Measurements from ENCODE around the gene MAPK8IP1. TPM values are rescaled to one million over a fixed set of nuclear protein-coding genes. Genes with fewer than 3 reads are reported as not detected.

Gene MAPK8IP1
- total RNA-seq, 1 donor from 2014 or later, result 18.8 TPM

DNA sequence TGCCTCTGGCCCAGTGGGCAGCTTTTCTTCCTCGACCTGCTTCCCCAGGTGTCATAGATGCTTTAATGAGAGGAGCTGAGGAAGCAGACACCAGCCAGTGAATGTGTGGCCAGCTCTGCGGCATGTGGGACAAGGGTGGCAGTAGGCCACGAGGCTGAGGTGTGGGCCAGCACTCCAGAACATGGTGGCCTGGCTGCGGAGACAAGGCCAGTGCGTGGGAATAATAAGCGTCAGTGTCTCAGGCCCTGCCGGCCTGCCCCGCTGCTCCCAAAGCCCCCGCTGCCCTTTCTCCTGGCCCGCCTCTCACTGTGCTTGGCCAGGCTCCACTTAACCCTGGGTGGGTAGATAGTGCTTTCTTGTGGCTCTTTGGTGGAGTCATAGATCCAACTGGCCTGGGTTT is 2.1 kb downstream of the MAPK8IP1 start:
- H3K27ac ChIP-seq (ENCODE audit: low read depth, low read length), result no peak overlapping the region
- H3K36me3 ChIP-seq (ENCODE audit: control insufficient read depth in 3 of 3, insufficient read depth in 3 of 3, low read length in 3 of 3), result peaks cover 1 to 4% (median 2%) of the 10 kb centered on the region in 3 donors
- H3K27me3 ChIP-seq (ENCODE audit: control insufficient read depth in 3 of 3, insufficient read depth in 3 of 3, low read length in 3 of 3), result no peaks in the 10 kb centered on the region
- H3K9ac ChIP-seq (ENCODE audit: low read depth in 1 of 3, low read length in 3 of 3), result no peak overlapping the region
- no peak overlapping the region for H3K4me3 ChIP-seq (ENCODE audit: low read length in 3 of 3)
- H3K9me3 ChIP-seq (ENCODE audit: control insufficient read depth in 3 of 3, low read length in 3 of 3), result no peaks in the 10 kb centered on the region
- peaks cover 3 to 5% (median 5%) of the 10 kb centered on the region in 3 donors for H3K4me1 ChIP-seq (ENCODE audit: control insufficient read depth in 3 of 3, insufficient read depth in 3 of 3, low read length in 3 of 3)

DNA sequence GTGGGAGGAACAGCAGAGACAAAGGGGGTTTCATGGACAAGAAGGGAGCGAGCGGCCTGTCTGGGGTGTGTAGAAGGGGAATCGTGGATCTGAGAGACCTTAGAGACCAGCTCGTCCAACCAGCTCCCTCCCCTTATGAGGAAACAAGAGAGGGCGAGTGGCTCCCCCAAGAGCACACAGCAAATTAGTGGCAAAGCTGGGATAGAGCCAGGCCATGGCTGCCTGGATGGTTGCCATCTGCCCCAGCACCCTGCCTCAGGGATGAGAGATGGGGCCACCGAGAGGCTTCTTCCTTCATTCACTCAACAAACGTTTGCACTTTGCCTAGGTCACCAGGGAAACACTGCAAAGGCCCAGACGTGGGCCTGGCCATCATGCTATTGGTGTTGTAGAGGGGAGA is 4.1 kb downstream of the MAPK8IP1 start:
- Histone ChIP-seq H3K4me1 (ENCODE audit: control insufficient read depth in 3 of 3, insufficient read depth in 3 of 3, low read length in 3 of 3) (peaks cover 3 to 5% (median 5%) of the 10 kb centered on the region in 3 donors), H3K27ac (ENCODE audit: low read depth, low read length) (no peak overlapping the region), H3K27me3 (ENCODE audit: control insufficient read depth in 3 of 3, insufficient read depth in 3 of 3, low read length in 3 of 3) (peaks cover 0 to 2% (median 0%) of the 10 kb centered on the region in 3 donors), H3K9ac (ENCODE audit: low read depth in 1 of 3, low read length in 3 of 3) (no peak overlapping the region), H3K4me3 (ENCODE audit: low read length in 3 of 3) (no peak overlapping the region), H3K9me3 (ENCODE audit: control insufficient read depth in 3 of 3, low read length in 3 of 3) (no peaks in the 10 kb centered on the region), H3K36me3 (ENCODE audit: control insufficient read depth in 3 of 3, insufficient read depth in 3 of 3, low read length in 3 of 3) (no peaks in the 10 kb centered on the region)

DNA sequence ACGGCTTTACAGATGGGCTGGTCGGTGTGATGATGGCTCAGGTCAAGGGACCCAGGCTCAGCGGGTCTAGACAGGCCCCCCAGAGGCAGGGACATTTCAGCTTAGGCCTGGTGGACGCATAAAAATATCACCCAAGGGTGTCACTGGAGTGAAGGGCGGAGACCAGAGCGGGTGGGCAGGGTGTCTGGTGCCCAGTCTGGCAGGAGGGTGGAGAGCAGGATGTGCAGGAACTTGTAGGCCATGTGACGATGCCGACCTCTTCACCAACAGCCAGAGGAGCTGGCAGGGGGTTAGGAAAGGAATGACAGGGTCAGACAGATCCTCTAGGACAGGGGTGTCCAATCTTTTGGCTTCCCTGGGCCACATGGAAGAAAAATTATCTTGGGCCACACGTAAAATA is 4.5 kb downstream of the MAPK8IP1 start:
- Histone ChIP-seq H3K4me1 (ENCODE audit: control insufficient read depth in 3 of 3, insufficient read depth in 3 of 3, low read length in 3 of 3) (peaks cover 3% of the 10 kb centered on the region in 3 donors), H3K9ac (ENCODE audit: low read depth in 1 of 3, low read length in 3 of 3) (no peak overlapping the region), H3K4me3 (ENCODE audit: low read length in 3 of 3) (no peak overlapping the region), H3K27me3 (ENCODE audit: control insufficient read depth in 3 of 3, insufficient read depth in 3 of 3, low read length in 3 of 3) (peaks cover 0 to 2% (median 0%) of the 10 kb centered on the region in 3 donors), H3K36me3 (ENCODE audit: control insufficient read depth in 3 of 3, insufficient read depth in 3 of 3, low read length in 3 of 3) (no peaks in the 10 kb centered on the region), H3K9me3 (ENCODE audit: control insufficient read depth in 3 of 3, low read length in 3 of 3) (no peaks in the 10 kb centered on the region), H3K27ac (ENCODE audit: low read depth, low read length) (no peak overlapping the region)

DNA sequence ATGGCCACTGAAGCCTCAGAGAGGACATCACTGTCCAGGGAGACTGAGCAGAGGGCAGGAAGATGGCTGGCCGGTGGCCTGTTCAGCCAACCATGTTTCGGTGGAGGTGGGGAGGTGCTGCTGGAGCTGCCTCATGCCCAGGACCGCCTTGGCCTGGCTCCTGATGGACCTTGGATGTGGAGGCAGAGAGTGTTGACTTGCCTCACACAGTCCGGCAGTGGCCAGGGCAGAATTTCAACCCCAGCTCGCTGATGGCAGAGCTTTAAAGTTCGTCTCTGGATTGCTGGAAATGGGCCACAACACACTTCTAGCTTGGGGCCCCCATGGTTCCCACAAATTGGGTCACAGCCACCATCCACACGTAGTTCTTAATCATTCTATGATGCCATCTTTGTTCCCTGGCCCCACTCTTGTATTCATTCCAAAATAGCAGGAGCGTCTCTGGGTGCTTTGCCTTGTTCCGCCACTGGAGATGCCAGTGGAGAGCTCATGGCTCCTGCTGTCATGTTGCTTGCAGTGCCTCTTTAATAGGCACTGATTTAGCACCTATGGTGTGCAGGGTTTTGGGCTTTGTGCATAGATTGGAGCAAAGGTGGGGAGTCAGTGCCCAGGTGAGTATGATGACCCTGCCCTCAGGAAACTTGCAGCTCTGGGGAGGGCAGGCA is 5.6 kb downstream of the MAPK8IP1 start:
- H3K27me3 ChIP-seq (ENCODE audit: control insufficient read depth in 3 of 3, insufficient read depth in 3 of 3, low read length in 3 of 3), result peaks cover 0 to 2% (median 0%) of the 10 kb centered on the region in 3 donors
- H3K36me3 ChIP-seq (ENCODE audit: control insufficient read depth in 3 of 3, insufficient read depth in 3 of 3, low read length in 3 of 3), result no peaks in the 10 kb centered on the region
- H3K9me3 ChIP-seq (ENCODE audit: control insufficient read depth in 3 of 3, low read length in 3 of 3), result no peaks in the 10 kb centered on the region
- H3K4me1 ChIP-seq (ENCODE audit: control insufficient read depth in 3 of 3, insufficient read depth in 3 of 3, low read length in 3 of 3), result peaks cover 0 to 3% (median 1%) of the 10 kb centered on the region in 3 donors
- H3K27ac ChIP-seq (ENCODE audit: low read depth, low read length), result no peak overlapping the region
- H3K4me3 ChIP-seq (ENCODE audit: low read length in 3 of 3), result no peak overlapping the region
- H3K9ac ChIP-seq (ENCODE audit: low read depth in 1 of 3, low read length in 3 of 3), result no peak overlapping the region

DNA sequence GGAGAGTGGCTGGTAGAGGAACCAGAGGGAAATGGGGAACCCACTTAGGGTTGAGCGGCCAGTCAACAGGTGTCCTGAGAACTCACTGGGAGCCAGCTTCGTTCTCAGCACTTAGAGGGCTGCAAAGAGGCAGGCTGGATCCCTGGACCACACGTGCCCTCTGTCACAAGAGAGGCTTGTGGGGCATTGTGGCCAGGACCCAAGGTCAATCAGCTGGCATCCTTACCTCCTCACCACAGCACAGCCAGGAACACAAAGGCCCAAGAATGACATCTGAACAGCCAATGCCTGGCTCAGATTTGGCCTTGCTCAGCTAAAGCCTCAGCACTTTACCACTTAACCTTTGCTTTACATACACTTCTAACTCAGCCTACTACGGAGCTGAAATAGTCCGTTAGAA is 7.4 kb downstream of the MAPK8IP1 start:
- Histone ChIP-seq H3K27ac (ENCODE audit: low read depth, low read length) (no peak overlapping the region), H3K27me3 (ENCODE audit: control insufficient read depth in 3 of 3, insufficient read depth in 3 of 3, low read length in 3 of 3) (peaks cover 5 to 11% (median 8%) of the 10 kb centered on the region in 3 donors), H3K4me3 (ENCODE audit: low read length in 3 of 3) (no peak overlapping the region), H3K4me1 (ENCODE audit: control insufficient read depth in 3 of 3, insufficient read depth in 3 of 3, low read length in 3 of 3) (peaks cover 5 to 14% (median 10%) of the 10 kb centered on the region in 3 donors), H3K9ac (ENCODE audit: low read depth in 1 of 3, low read length in 3 of 3) (no peak overlapping the region), H3K9me3 (ENCODE audit: control insufficient read depth in 3 of 3, low read length in 3 of 3) (no peaks in the 10 kb centered on the region), H3K36me3 (ENCODE audit: control insufficient read depth in 3 of 3, insufficient read depth in 3 of 3, low read length in 3 of 3) (no peaks in the 10 kb centered on the region)

DNA sequence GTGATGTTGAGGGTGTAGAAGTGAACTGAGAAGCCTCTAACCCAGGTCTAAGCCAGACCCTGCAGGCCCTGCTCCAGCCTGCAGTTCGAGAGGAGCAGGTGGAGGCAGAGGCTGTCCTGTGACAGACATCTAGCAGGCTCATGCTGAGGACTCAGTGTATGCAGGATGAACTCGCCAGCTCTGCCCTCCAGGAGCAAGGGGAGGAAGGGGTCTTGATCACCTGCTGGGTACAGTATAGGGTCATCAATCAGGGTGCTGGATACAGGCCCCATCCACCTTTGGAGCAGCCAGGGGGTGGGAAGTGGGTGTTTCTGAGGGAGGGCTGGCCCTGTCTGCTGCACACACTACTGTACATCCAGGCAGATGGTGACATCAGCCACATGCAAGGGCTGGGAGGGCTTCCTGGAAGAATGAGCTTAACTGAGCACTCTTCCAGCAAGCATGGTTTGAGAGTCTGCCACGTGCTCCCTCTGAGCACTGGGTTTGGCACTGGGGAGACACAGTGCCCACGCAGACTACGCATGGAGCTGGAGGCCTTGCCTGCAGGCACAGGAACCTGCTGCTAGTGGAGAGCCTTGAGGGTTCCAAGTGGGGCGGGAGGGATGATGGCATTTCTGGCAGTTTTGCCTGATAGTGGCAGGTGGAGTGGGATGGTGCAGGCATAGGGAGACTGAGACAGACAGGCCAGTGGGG is 9.2 kb downstream of the MAPK8IP1 start:
- Histone ChIP-seq H3K9ac (ENCODE audit: low read depth in 1 of 3, low read length in 3 of 3) (no peak overlapping the region), H3K27me3 (ENCODE audit: control insufficient read depth in 3 of 3, insufficient read depth in 3 of 3, low read length in 3 of 3) (peaks cover 20 to 26% (median 22%) of the 10 kb centered on the region in 3 donors), H3K27ac (ENCODE audit: low read depth, low read length) (no peak overlapping the region), H3K9me3 (ENCODE audit: control insufficient read depth in 3 of 3, low read length in 3 of 3) (no peaks in the 10 kb centered on the region), H3K4me3 (ENCODE audit: low read length in 3 of 3) (no peak overlapping the region), H3K4me1 (ENCODE audit: control insufficient read depth in 3 of 3, insufficient read depth in 3 of 3, low read length in 3 of 3) (peaks cover 12 to 20% (median 20%) of the 10 kb centered on the region in 3 donors), H3K36me3 (ENCODE audit: control insufficient read depth in 3 of 3, insufficient read depth in 3 of 3, low read length in 3 of 3) (no peaks in the 10 kb centered on the region)

DNA sequence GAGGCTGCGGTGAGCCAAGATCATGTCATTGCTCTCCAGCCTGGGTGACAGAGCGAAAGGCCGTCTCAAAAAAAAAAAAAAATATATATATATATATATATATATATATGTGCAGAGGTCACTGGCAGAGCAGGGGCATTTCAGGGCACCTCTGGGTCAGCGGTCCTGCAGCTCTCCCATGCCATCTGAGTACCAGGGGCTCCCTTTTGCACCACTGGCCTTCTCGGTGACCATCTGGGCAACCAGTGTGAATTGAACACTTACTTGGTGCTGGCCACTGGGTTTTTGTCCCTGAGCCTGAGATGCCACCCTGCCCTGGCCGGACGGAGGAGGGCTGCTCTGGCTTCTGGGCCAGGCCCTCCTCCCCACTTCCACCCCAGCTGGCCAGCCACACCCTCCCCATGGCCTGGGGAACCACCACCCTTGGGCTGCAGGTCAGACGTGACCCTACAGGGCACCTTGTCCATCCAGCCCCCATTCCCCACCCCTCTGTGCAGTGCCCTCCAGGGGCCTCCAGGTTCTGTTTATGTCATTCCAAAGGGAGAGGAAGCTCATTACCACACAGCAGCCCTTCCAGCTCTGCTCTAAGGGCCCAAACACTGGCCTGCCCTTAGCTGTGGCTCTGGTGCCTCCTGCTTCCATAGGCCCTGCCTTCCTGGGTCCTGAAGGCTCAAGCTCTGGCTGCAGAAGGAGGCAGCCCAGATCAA is 10.3 kb downstream of the MAPK8IP1 start:
- Histone ChIP-seq H3K27ac (ENCODE audit: low read depth, low read length) (no peak overlapping the region), H3K4me3 (ENCODE audit: low read length in 3 of 3) (no peak overlapping the region), H3K9ac (ENCODE audit: low read depth in 1 of 3, low read length in 3 of 3) (no peak overlapping the region)

DNA sequence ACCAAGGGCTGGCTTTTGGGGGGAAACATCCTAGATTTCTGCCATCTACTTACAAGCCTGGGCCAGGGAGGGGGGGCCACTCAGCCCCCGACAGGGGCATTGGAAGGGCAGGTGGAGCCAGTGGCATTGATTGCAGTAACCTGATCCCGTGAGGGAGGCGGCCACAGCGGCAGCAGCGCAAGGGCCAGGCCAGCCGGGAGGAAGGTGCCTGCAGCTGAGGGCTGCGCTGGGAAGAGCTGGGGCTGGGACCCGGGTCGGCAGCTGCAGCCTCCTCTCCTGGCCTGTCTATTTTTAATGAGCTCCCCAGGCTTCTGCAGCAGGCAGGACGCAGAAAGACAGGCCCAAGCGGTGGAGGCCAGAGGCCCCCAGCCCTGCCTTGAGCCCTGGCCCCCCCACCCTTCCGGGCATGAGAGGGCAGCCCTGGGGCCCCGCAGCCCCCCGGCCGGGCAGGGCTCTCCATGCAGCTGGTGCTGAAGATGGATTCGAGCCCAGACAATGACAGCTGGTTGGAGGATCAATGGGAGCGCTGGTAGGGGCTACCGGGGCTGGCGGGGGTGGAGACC is 11.1 kb downstream of the MAPK8IP1 start:
- Histone ChIP-seq H3K9ac (ENCODE audit: low read depth in 1 of 3, low read length in 3 of 3) (no peak overlapping the region), H3K9me3 (ENCODE audit: control insufficient read depth in 3 of 3, low read length in 3 of 3) (no peaks in the 10 kb centered on the region), H3K27ac (ENCODE audit: low read depth, low read length) (no peak overlapping the region), H3K4me3 (ENCODE audit: low read length in 3 of 3) (no peak overlapping the region), H3K36me3 (ENCODE audit: control insufficient read depth in 3 of 3, insufficient read depth in 3 of 3, low read length in 3 of 3) (no peaks in the 10 kb centered on the region), H3K4me1 (ENCODE audit: control insufficient read depth in 3 of 3, insufficient read depth in 3 of 3, low read length in 3 of 3) (peaks cover 23 to 30% (median 29%) of the 10 kb centered on the region in 3 donors), H3K27me3 (ENCODE audit: control insufficient read depth in 3 of 3, insufficient read depth in 3 of 3, low read length in 3 of 3) (peaks cover 20 to 30% (median 22%) of the 10 kb centered on the region in 3 donors)

More for the DNA sequence above, 10.3 kb downstream of the MAPK8IP1 start:
- Histone ChIP-seq H3K36me3 (ENCODE audit: control insufficient read depth in 3 of 3, insufficient read depth in 3 of 3, low read length in 3 of 3) (no peaks in the 10 kb centered on the region), H3K4me1 (ENCODE audit: control insufficient read depth in 3 of 3, insufficient read depth in 3 of 3, low read length in 3 of 3) (peaks cover 17 to 25% (median 25%) of the 10 kb centered on the region in 3 donors), H3K27me3 (ENCODE audit: control insufficient read depth in 3 of 3, insufficient read depth in 3 of 3, low read length in 3 of 3) (peaks cover 20 to 27% (median 22%) of the 10 kb centered on the region in 3 donors), H3K9me3 (ENCODE audit: control insufficient read depth in 3 of 3, low read length in 3 of 3) (no peaks in the 10 kb centered on the region)

DNA sequence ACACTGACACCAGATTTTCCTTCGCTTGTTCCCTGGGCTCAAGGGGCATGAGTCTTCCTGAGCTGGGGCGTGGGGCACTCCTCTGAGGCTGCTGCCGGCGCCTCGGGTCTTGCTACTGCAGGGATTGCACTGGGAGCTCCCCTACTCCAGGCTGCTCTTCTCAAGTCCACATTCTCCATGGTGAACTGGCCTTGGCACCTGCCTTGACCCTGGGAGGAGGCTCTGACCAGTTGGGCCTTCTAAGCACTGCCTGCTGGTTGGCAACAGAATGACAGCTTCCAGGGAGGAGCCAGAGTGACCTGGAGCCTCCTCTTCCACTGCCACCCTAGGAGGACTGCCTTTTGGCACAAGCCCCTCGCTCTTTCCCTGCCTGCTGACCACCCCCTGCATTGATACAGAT is 12.1 kb downstream of the MAPK8IP1 start:
- Histone ChIP-seq H3K9ac (ENCODE audit: low read depth in 1 of 3, low read length in 3 of 3) (no peak overlapping the region), H3K4me3 (ENCODE audit: low read length in 3 of 3) (no peak overlapping the region), H3K27ac (ENCODE audit: low read depth, low read length) (no peak overlapping the region), H3K4me1 (ENCODE audit: control insufficient read depth in 3 of 3, insufficient read depth in 3 of 3, low read length in 3 of 3) (peaks cover 23 to 30% (median 29%) of the 10 kb centered on the region in 3 donors), H3K36me3 (ENCODE audit: control insufficient read depth in 3 of 3, insufficient read depth in 3 of 3, low read length in 3 of 3) (no peaks in the 10 kb centered on the region), H3K9me3 (ENCODE audit: control insufficient read depth in 3 of 3, low read length in 3 of 3) (no peaks in the 10 kb centered on the region), H3K27me3 (ENCODE audit: control insufficient read depth in 3 of 3, insufficient read depth in 3 of 3, low read length in 3 of 3) (peaks cover 20 to 30% (median 22%) of the 10 kb centered on the region in 3 donors)
